PC-3 (cell line): ENCODE measurements around the gene C20orf96. TPM values are rescaled to one million over a fixed set of nuclear protein-coding genes. Genes with fewer than 3 reads are reported as not detected.

Source experiments
- ATAC-seq: fragments of 200-7000 bp; cut with Tn5 transposase; 2 replicates; pipeline ENCODE4 v1.9.1; 2020; ENCODE audit warnings: mild to moderate bottlenecking, moderate library complexity
- BruUV-seq: library from RNA; stranded (reverse); fragments of 400-500 nt; replicated peaks from 2 replicates; lab custom pipeline; 2021; lab: Mats Ljungman, UMichigan
- CTCF ChIA-PET: fragments of 300-600 bp; sonication (Branson Sonifier 250); formaldehyde crosslinking; loops from one replicate; lab custom pipeline; 2022; ENCODE audit warnings: antibody characterized with exemption; lab: Charles Lee
- POLR2A ChIA-PET: fragments of 300-600 bp; sonication (Branson Sonifier 250); formaldehyde crosslinking; loops from one replicate; lab custom pipeline; 2022; ENCODE audit warnings: antibody characterized with exemption; ENCODE audit not compliant: unreplicated experiment; lab: Charles Lee
- DNase-seq: peaks from one replicate; pipeline ENCODE4 v3.0.0-alpha.2; 2015
- H2AFZ ChIP-seq: fragments of 300-600 bp; sonication (generic); 2 replicates; pipeline ENCODE4 v1.6.0; 2016; ENCODE audit warnings: antibody characterized with exemption, low read length
- H3F3A ChIP-seq: fragments of 300-600 bp; sonication (generic); one replicate; pipeline ENCODE4 v1.6.0; 2017; ENCODE audit warnings: antibody characterized with exemption, low read length, control low read depth, mild to moderate bottlenecking; ENCODE audit not compliant: unreplicated experiment
- H3K27ac ChIP-seq: fragments of 300-600 bp; sonication (generic); 2 replicates; pipeline ENCODE4 v1.5.1; 2016; ENCODE audit warnings: mild to moderate bottlenecking, low read length
- H3K27me3 ChIP-seq: fragments of 300-600 bp; sonication (generic); 2 replicates; pipeline ENCODE4 v1.6.1; 2016; ENCODE audit warnings: low read length, mixed read lengths
- H3K36me3 ChIP-seq: fragments of 300-600 bp; sonication (generic); 2 replicates; pipeline ENCODE4 v1.6.1; 2016; ENCODE audit warnings: low read depth, mixed run types, low read length, mixed read lengths
- H3K4me1 ChIP-seq: fragments of 300-600 bp; sonication (generic); 2 replicates; pipeline ENCODE4 v1.5.1; 2016; ENCODE audit warnings: low read length; ENCODE audit not compliant: insufficient read depth
- H3K4me2 ChIP-seq: fragments of 300-600 bp; sonication (generic); 2 replicates; pipeline ENCODE4 v1.6.0; 2016; ENCODE audit warnings: low read length
- H3K4me3 ChIP-seq: fragments of 300-600 bp; sonication (generic); 2 replicates; pipeline ENCODE4 v1.5.1; 2016; ENCODE audit warnings: mild to moderate bottlenecking, low read length, mixed read lengths
- H3K79me2 ChIP-seq: fragments of 300-600 bp; sonication (generic); 2 replicates; pipeline ENCODE4 v1.6.1; 2017; ENCODE audit warnings: low read length, mixed read lengths
- H3K9ac ChIP-seq: fragments of 300-600 bp; sonication (generic); 2 replicates; pipeline ENCODE4 v1.6.0; 2016; ENCODE audit warnings: mild to moderate bottlenecking, low read length
- H3K9me2 ChIP-seq: fragments of 300-600 bp; sonication (generic); replicated peaks from 2 replicates; pipeline ENCODE4 v1.6.1; 2016; ENCODE audit warnings: mixed run types, low read length, mixed read lengths
- H3K9me3 ChIP-seq: fragments of 300-600 bp; sonication (generic); 2 replicates; pipeline ENCODE4 v1.6.1; 2016; ENCODE audit warnings: low read length, mixed read lengths
- H4K20me1 ChIP-seq: fragments of 300-600 bp; sonication (generic); 2 replicates; pipeline ENCODE4 v1.6.1; 2016; ENCODE audit warnings: low read length, mixed read lengths
- CTCF ChIP-seq: fragments of 300-600 bp; sonication (generic); conservative IDR thresholded peaks from 2 replicates; pipeline ENCODE4 v1.5.1; 2017; ENCODE audit warnings: antibody characterized with exemption, low read depth, mild to moderate bottlenecking, low read length
- EZH2 ChIP-seq: fragments of 300-600 bp; sonication (generic); IDR thresholded peaks from one replicate; pipeline ENCODE4 v1.6.1; 2017; ENCODE audit warnings: antibody characterized with exemption, mild to moderate bottlenecking, low read length; ENCODE audit not compliant: unreplicated experiment
- EZH2phosphoT487 ChIP-seq: fragments of 300-600 bp; sonication (generic); IDR thresholded peaks from 2 replicates; pipeline ENCODE4 v1.6.1; 2018; ENCODE audit warnings: mild to moderate bottlenecking, antibody characterized with exemption, low read length, borderline replicate concordance
- intact Hi-C: fragments of 100-400 bp; cut with micrococcal nuclease; formaldehyde crosslinking; loops from 2 replicates; pipeline ENCODE4 v1.9.0; 2023
- total RNA-seq: library from RNA; depleted of rRNA; stranded (reverse); fragments of >200 nt; gene quantifications from 2 replicates; pipeline ENCODE4 v1.2.3, GENCODE V29; 2014

Gene C20orf96
- total RNA-seq, 1 experiment from 2014 or later, result 3.4 TPM

GRCh38 chr20:330233-331149 lies 39.9 kb upstream of the C20orf96 start:
- ChIA-PET POLR2A (no interaction called here), CTCF (interaction anchor here (0.5 to 0.6 kb wide), 2 partner anchors 36 to 64 kb away, joined by 3 read pairs; no protein-coding TSS in a partner anchor)
- no peak overlapping the region for H3K9ac ChIP-seq
- no peaks in the 10 kb centered on the region for H3F3A ChIP-seq
- H3K79me2 ChIP-seq, result peaks cover 26% of the 10 kb centered on the region
- H3K36me3 ChIP-seq, result no peaks in the 10 kb centered on the region
- DNase-seq (peak; percentile 83), ATAC-seq (peak; percentile 18)
- TF ChIP-seq EZH2phosphoT487 (no peak), CTCF (peak; percentile 97)
- H3K9me2 ChIP-seq, result no peaks in the 10 kb centered on the region
- no peak overlapping the region for H2AFZ ChIP-seq
- H3K4me3 ChIP-seq, result no peak overlapping the region
- peaks cover 5% of the 10 kb centered on the region for H4K20me1 ChIP-seq
- intact Hi-C loops, result loop anchor here (1.0 kb wide), 1 partner anchor 121 kb away; no protein-coding TSS in a partner anchor
- no TSS peak for BruUV-seq
- peaks cover 16% of the 10 kb centered on the region for H3K4me1 ChIP-seq
- H3K27me3 ChIP-seq, result no peaks in the 10 kb centered on the region
- no peak overlapping the region for H3K27ac ChIP-seq
- no peaks in the 10 kb centered on the region for H3K9me3 ChIP-seq
- no peak overlapping the region for H3K4me2 ChIP-seq

- Histone ChIP-seq H3K36me3 (no peaks in the 10 kb centered on the region), H3K27me3 (no peaks in the 10 kb centered on the region), H3K9me2 (no peaks in the 10 kb centered on the region), H3K27ac (no peak overlapping the region), H2AFZ (no peak overlapping the region), H3K4me2 (no peak overlapping the region), H4K20me1 (peaks cover 5% of the 10 kb centered on the region), H3K4me1 (peaks cover 18% of the 10 kb centered on the region), H3F3A (no peaks in the 10 kb centered on the region), H3K9me3 (no peaks in the 10 kb centered on the region), H3K79me2 (peaks cover 26% of the 10 kb centered on the region), H3K4me3 (no peak overlapping the region), H3K9ac (no peak overlapping the region)
- POLR2A ChIA-PET, result no interaction called here
- intact Hi-C loops, result loop anchor here (1.0 to 5.0 kb wide), 2 partner anchors 93 to 121 kb away; no protein-coding TSS in a partner anchor
- CTCF ChIA-PET, result no interaction called here
- TF ChIP-seq CTCF, result no peak
- TF ChIP-seq EZH2, result no peak
- TF ChIP-seq EZH2phosphoT487, result no peak
- ATAC-seq (no peak), DNase-seq (no peak)
- BruUV-seq, result no TSS peak
Observed at GRCh38 chr20:329851-330232, 39.3 kb upstream of the C20orf96 start.
